Measurements from ENCODE around the gene SLC16A4.
A peak's percentile ranks its signal among the peaks of the same experiment; 100 is the strongest.

The SLC16A4 gene

DNA sequence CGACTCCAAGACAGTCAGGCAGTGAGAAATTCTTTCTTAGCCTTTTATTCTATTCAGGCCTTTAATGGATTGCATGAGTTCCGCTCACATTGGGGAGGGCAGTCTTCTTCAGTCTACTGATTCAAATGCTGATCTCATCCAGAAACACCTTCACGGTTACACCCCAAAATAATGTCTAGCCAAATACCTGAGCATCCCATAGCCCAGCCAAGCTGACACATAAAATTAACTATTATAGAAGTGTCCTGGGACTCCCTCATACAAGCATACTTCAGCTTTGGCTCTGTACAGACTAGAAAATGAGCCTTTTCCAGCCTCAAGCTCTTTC is 3.6 kb upstream of the SLC16A4 start:
- TF ChIP-seq POLR2A (IDR thresholded peaks at IDR 0.05; ENCODE audit: low read depth, low read length), result no peak
- FAIRE-seq (no peak), DNase-seq (ENCODE audit: insufficient read length, low spot score) (no peak)

DNA sequence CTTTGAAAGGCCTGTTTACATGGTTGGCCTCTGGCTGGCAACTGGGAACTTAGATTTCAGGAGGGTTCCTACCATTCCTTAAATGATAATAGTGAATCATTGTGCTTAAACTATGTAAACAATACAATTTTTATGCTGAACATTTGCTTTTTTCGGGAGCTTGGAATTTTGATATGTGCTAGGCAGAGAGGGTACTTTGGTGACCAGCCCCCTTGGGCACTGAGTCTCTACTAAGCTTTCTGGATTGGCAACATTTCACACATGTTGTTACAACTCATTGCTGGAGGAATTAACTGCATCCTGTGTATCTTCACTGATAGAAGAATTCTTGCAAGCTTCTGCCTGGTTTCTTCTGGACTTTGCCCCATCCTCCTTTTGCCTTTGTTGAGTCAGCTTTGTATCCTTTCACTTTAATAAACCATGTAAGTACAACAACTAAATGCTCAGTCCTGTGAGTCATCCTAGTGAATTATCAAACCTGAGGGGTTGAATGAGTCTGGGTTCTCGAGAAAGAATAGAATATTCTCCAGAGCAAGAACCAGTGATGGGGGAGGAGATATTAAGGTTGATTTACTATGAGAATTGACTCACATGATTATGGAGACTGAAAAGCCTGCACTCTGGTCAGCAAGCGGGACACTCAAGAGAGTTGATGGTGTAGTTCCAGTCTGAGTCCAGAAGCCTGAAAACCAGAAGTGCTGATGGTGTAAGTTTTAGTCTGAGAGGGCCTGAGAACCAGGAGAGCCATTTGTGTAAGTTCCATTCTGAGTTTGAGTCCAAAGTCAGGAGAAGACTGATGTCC is 3.1 kb upstream of the SLC16A4 start:
- FAIRE-seq (peak; percentile 75), DNase-seq (ENCODE audit: insufficient read length, low spot score) (peak; percentile 26)
- no peak for TF ChIP-seq POLR2A (IDR thresholded peaks at IDR 0.05; ENCODE audit: low read depth, low read length)

DNA sequence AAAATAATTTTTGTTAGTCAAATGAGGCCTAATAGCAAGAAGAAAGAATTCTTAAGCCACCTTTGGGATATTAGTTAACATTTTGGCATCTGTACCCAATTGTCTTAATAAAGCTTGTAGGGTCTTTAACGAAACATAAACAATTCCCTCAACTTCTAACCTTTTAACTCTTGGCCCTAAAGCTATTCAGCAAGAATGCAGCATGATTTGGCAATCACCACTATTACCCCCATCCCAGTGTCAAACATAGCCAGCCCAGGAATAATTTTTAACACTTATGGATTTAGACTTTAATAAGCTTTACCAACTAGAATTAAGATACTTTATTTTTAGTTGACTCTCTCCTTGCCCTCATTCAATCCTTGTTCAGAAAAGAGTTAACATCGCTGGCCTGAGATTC is 2.5 kb upstream of the SLC16A4 start:
- TF ChIP-seq POLR2A (IDR thresholded peaks at IDR 0.05; ENCODE audit: low read depth, low read length), result no peak
- DNase-seq (ENCODE audit: insufficient read length, low spot score) (no peak), FAIRE-seq (no peak)

DNA sequence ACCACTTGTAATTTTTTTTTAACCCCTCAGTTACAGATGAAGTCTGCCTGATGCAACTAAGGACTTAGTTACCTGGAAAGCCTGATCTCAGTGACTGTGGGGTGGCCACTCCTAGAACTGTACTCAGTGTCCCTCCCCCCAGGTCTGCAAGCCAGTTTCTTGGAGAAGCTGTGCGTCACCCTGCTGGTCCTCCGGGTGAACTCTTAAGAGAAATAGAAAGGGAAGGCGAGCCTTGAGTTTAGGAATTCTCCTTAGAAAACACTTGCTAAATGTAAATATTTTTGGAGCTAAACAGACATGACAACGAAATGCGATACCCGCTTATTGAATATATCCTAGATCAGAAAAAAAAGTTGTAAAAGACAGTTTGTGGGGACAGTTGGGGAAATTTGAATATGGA is 730 bp downstream of the SLC16A4 start:
- no peak for TF ChIP-seq POLR2A (IDR thresholded peaks at IDR 0.05; ENCODE audit: low read depth, low read length)
- DNase-seq (ENCODE audit: insufficient read length, low spot score), result no peak
- FAIRE-seq, result no peak

DNA sequence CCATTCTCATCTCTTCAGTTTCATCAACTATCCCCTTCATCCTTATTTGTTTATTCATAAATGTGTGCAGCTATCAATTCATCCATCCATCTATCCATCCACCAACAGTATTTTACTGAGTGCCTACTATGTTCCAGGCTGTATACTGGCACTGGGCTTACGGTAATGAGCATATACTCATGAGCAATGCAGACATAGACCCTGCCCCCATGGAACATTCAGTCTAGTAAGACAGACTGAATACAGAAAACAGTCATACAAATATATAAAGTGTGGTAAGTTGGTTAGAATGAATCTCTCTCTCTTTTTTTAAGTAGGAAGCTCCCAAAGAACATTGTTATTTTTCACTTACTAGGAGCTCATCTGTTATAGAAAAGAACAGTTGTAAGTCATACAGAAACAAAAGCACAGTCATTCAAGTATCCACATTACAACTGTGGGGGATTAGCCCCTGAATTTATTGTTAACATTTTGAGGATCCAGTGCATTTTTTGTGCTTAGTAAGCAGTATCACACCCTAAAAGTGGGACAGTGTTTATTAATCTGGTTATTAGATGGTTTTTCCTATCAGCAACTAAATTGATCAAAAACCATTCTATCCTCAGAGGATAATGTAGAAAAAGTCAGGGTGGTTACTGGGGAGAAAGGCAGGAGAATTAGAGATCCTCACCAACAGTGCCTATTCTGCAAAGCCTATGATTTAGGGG is 3.6 kb downstream of the SLC16A4 start:
- no peak for TF ChIP-seq POLR2A (IDR thresholded peaks at IDR 0.05; ENCODE audit: low read depth, low read length)
- FAIRE-seq (no peak), DNase-seq (ENCODE audit: insufficient read length, low spot score) (no peak)

DNA sequence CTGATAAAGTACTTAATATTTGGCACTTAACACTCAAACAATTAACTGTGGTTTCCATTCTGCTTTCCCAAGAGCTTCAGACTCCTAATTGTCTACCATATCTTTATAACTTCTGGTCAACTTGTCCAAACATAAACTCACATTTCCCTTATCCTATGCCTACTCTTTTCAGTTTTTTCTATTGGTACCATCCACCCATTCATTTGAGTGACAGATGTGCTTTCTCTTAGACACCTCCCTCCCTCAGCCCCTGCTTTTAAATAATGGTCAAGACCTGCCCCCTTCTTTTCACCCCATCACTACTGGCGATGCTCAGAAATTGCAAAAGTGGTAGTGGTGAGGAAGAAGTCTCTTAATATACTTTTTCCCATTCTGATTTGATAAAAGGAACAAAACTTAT is 5.5 kb downstream of the SLC16A4 start:
- no peak for TF ChIP-seq POLR2A (IDR thresholded peaks at IDR 0.05; ENCODE audit: low read depth, low read length)
- DNase-seq (ENCODE audit: insufficient read length, low spot score), result no peak
- FAIRE-seq, result no peak

DNA sequence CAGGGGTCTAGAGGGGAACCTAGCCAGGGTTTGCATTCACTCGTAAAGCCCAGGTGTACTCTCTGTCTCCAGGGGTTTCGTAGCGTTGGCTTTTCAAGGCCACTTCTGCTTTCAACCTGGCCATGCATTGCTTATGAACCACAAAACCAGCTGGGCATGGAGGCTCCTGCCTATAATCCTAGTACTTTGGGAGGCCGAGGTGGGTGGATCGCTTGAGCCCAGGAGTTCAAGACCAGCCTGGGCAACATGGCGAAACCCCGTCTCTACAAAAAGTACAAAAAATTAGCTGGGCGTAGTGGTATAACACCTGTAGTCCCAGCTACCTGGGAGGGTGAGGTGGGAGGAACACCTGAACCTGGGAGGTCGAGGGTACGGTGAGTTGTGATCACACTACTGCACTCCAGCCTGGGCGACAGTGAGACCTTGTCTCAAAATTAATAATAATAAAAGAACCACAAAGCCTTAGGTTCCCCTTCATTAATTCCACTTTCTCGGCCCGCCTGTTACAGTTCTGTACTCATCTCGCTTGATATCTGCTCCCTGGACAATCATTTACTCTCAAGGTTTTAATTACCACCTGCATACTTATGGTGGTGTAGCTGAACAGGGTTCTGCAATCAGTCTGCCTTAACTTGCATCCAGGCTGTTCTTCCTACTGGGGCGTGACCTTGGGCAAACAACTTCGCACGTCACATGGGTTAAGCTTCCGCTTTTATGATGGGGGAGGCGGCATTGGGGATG is 6.1 kb downstream of the SLC16A4 start:
- FAIRE-seq (no peak), DNase-seq (ENCODE audit: insufficient read length, low spot score) (no peak)
- no peak for TF ChIP-seq POLR2A (IDR thresholded peaks at IDR 0.05; ENCODE audit: low read depth, low read length)

DNA sequence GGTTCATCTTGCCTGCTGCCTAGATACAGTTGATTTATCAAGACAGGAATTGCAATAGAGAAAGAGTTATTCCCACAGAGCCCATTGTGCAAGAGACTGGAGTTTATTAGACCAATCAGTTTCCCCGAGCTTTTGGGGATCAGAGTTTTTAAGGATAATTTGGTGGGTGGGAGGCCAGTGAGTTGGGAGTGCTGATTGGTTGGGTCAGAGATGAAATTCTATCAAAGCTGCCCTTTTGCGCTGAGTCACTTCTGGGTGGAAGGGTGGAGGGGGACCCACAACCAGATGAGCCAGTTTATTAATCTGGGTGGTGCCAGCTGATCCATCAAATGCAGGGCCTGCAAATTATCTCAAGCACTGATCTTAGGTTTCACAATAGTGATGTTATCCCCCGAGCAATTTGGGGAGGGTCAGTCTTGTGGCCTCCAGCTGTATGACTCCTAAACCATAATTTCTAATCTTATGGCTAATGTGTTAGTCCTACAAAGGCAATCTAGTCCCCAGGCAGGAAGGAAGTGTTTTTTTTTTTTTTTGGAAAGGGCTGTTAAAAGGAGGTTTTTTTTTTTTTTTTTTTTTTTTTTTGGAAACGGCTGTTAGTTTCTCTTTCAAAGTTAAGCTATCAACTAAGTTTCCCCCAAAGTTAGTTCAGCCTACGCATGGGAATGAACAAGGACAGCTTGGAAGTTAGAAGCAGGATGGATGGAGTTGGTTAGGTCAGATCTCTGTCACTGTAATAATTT is 7.4 kb downstream of the SLC16A4 start:
- TF ChIP-seq POLR2A (IDR thresholded peaks at IDR 0.05; ENCODE audit: low read depth, low read length), result no peak
- FAIRE-seq (no peak), DNase-seq (ENCODE audit: insufficient read length, low spot score) (no peak)

DNA sequence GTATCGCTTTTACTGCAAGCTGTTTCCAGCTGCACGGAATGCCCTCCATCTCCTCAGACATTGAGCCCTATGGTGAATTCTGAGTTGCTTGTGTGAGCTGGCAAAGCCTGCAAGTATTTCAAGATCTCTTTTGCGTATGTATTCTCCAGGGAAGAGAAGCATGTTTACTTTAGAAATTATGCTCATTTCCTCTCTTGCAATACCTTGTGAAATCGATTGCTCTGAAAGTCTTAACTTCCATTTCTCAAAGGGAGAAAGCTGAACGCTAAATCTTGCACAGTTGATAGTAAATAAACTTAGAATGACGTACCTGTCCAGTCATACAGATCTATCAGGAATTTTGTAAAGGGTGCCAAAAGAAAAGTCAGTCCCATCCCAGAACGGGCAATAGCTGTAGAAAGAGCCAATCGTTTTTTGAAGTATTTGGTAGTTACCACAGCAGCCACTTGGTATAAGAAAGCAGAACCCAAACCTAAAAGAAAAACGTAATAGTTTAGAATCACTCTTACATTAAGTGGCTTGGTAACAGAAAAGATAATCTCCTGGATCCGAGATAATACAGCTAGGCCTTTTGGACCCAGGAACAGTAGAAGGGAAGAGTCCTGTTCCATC is 10.0 kb downstream of the SLC16A4 start:
- DNase-seq (ENCODE audit: insufficient read length, low spot score) (no peak), FAIRE-seq (no peak)
- TF ChIP-seq POLR2A (IDR thresholded peaks at IDR 0.05; ENCODE audit: low read depth, low read length), result no peak

DNA sequence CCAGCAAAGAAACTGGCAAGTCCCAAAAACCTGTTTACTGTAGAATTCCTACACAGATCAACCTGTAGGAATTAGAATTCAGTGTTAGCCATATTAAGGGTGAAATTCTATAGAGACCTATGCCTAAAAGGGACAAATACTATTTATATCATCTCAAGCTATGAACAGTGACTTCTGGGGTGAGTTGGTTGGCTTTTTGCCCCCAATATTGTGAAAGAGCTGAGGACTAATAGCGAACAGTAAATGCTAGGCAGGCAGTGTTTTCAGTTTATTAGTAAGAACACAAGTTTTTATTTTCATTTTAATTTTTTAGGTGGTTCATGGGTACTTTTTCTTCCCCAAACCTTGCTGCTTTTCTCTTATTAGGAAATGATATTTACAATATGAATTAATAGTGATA is 15.3 kb downstream of the SLC16A4 start:
- no peak for TF ChIP-seq POLR2A (IDR thresholded peaks at IDR 0.05; ENCODE audit: low read depth, low read length)
- no peak for DNase-seq (ENCODE audit: insufficient read length, low spot score)
- no peak for FAIRE-seq

DNA sequence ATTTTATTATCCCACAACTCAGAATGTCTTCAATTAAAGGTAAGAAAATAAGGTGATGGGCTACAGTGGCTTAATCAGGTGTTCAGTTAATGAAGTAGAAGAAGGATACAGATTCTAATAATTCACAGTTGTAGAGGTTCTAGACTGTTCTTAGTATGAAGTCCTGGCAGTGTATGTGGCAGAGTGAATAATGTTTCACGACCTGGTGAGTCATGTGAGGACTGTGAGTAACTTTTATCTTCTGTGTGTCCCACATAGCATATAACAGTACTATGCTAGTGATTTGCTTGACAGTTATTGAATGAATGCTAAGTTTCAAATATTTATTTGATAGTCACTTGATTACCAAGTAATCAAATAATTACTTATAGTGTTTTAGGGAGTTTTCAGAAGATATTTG is 20.0 kb downstream of the SLC16A4 start:
- DNase-seq (ENCODE audit: insufficient read length, low spot score) (peak; percentile 40), FAIRE-seq (peak; percentile 88)
- no peak for TF ChIP-seq POLR2A (IDR thresholded peaks at IDR 0.05; ENCODE audit: low read depth, low read length)

DNA sequence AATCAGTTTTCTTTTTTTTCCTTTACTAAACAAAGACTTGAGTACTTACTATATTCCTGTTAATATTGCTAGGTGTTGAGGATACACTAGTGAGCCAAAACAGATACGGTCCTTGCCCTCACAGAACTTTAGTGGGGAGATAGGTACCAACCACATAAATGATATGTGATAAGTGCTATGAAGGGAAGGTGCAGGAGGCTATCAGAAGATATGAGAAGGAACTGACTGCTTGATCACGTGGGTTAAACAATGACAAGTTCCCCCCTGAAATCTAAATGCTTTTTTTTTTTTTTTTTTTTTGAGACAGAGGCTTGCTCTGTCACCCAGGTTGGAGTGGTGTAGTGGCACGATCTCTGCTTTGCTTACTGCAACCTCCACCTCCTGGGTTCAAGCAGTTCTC is 26.6 kb downstream of the SLC16A4 start:
- DNase-seq (ENCODE audit: insufficient read length, low spot score) (no peak), FAIRE-seq (peak; percentile 62)
- TF ChIP-seq POLR2A (IDR thresholded peaks at IDR 0.05; ENCODE audit: low read depth, low read length), result no peak

DNA sequence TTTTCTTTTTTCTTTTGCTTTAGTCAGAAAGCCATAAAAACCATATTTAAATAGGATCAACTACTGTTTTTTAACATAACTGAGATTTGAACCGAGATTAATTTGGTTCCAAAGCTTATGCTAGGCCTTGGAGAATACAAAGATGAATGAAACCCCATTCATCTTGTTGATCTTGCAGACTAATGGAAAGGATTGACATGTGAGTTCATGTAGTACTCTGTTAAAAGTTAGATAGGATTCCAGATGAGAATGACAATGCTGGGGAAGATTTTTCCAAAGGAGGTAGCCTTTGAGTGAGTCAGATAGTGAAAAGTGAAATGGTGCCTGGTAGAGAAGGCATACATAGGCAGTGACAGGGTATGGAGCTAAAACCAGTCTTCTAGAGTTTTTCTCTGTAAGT is 29.0 kb downstream of the SLC16A4 start:
- DNase-seq (ENCODE audit: insufficient read length, low spot score), result no peak
- no peak for TF ChIP-seq POLR2A (IDR thresholded peaks at IDR 0.05; ENCODE audit: low read depth, low read length)

More for the DNA sequence above, 29.0 kb downstream of the SLC16A4 start:
- FAIRE-seq, result peak; percentile 68
